Nucleus accumbens (tissue), 56 donors: ENCODE measurements around the gene EMID1.
A peak's percentile ranks its signal among the peaks of the same experiment; 100 is the strongest.

Source experiments
- DNase-seq, 56 donors: peaks; one replicate each; lab custom pipeline; 2025; lab: John Stamatoyannopoulos, UW

The EMID1 gene

DNA sequence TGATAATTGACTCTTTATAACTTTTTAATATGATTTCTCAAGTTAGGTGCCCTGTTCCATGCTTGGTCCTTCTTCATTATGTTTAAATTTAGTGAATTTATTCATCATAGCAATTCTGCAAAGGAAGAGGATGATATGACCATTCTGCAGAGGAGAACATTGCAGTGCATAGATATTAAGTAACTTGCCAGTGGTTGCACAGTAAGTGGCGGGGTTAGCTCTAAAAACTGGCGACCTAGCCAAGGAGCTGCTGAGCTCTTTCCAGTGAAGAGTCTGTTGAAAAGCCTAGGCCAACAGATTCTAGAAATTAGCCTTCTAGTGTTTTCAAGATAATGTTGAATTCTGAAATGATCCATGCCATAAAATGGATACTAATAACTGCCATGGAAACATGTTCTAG, 66.9 kb downstream of the EMID1 start:
- peak in 1 of 56 donors; percentile 7 for DNase-seq

DNA sequence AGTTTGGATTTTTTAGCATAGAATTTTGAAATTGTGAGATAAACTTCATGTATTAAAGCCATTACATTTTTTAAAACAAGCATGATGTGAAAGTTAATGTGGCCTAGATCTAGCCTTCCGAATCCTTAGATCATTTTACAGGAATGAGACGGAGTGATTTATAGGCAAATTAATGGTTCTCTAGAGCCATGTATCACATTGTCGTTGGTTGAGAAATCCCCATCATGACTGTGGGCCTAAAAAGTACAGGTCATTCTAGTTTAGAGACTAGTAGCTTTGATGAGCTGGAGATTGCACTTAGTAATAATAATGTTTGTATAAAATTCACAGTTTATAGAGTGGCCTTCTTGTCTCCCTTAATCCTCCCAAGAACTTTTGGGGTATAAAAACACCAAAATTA, 69.5 kb downstream of the EMID1 start:
- DNase-seq = no peak

DNA sequence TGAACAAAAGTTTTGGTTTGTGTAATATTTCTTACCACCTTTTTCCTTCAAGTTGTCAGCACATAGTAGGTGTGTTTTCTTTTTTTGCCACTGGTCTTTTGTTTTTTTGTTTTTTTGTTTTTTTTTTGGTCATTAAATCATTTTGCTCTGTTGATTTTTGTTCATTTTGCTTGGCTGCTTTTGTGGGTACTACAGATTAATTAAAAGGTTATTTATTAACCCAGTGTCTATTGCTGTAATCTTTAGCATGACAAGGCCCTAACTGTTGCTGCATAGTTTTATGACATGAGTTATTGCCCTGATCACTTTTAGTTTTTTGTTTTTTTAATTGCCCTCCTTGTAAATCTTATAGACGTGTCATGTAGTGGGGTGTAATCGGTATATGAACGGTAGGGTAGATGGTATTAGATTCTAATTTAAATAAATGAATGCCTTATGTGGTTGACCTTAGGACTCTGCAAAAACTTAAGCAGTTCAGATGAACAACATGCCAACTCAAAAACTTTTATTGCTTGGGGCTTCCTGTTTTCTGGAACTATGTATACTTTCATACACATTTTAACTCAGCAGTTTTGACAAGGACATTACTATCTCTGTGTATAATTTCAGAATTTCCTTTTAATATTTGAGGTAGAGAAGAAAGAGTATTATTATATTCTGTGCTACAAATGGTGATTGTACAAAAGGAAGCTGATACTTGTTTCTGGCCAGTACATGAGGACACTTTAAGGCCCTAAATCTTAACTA, 70.3 kb downstream of the EMID1 start:
- DNase-seq = no peak

DNA sequence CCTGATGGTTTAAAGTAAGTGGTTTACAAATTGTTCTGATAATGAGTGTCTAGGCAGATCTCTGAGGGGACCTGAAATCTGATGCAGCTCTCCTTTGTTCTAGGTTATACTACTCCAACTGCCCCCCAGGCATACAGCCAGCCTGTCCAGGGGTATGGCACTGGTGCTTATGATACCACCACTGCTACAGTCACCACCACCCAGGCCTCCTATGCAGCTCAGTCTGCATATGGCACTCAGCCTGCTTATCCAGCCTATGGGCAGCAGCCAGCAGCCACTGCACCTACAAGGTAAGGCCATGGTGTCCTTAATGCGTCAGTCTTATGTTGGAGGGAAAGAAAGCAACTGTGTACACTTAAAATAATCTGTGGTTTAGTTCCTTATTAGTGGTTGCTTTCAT, 72.2 kb downstream of the EMID1 start:
- no peak for DNase-seq

DNA sequence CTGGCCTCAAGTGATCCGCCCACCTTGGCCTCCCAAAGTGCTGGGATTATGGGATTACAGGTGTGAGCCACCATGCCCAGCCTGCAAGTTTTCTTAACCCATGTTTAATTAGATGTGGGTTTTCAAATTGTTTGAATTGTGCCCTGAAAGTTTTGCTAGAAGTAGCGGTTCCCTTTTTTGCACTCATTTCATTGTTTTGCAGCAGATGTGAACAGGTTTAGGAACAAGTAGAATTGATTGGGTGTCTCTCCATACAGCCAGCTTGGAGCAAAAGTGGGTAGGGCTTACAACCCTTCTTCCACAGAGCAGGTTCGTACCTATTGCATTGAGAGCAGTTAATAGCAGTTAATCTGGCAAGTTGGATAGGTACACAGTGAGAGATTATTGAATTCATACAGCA, 78.5 kb downstream of the EMID1 start:
- no peak for DNase-seq

DNA sequence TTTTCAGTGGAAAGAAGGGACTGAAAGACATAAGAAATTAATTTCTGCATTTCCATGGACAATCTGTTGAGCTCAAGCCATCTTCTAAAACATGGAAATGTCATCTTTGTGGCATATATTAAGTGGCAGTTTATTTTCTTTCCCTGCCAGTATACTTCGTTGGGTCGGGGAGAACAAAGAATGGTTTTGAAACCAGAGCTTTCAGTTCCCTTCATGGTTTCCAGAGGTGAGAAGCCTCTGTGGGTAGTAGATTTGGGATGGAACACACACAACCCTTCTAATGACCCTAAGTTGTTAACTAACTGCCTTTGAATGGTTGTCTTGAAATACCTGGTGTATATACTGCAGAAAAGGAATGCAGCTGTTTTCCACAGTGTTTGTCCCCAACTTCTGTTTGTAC, 83.1 kb downstream of the EMID1 start:
- no peak for DNase-seq

DNA sequence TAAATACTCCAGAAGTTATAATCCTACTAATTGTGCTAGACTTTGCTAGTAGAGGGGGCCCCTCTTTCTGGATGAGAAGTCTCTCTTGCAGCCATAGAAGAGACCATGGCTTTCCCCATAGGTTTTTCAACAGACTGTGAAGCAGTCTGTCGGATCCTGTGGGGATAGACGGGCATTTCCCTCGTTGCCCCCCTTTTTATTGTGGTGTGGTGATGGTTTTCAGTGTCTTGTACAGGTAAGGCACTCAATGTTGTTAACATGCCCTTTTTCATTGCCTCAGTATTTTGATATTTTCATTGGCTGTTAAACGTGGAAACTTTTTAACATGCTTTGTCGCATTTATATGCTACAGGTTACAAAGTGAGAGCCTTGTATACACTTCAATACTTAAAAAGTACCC, 84.4 kb downstream of the EMID1 start:
- DNase-seq = no peak

DNA sequence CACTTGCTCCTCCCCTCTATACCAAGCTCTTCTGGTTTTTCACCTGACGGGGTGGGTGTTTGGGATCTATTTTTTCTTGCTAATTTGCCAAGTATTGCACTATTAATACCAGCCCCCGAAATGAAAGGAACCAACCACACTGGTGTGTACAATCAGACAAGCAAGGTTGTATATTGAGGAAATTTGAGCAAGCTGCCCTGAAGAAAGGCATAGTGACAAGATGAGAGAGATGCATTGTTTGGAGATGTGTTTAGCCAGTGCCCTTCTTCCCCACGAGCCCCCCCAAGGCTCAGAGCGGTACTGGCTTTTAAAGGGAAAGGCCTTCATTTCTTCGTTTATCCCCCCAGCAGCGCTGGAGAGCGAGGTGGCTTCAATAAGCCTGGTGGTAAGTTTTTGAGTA, 85.5 kb downstream of the EMID1 start:
- DNase-seq = peak in 1 of 56 donors; percentile 36

DNA sequence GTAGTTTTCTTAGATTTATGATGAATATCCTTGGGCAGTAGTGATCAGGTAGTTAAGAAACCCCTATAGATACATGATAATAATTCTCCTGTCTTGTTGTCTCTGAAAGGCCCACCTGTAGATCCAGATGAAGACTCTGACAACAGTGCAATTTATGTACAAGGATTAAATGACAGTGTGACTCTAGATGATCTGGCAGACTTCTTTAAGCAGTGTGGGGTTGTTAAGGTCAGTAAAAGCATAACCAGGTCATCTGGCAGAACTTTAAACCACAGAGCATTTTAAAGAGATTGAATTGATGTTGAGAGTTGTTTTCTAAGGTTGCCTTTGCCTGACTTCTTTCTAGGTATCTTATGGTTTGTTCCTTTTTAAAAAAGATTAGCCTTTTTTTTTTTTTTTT, 86.7 kb downstream of the EMID1 start:
- DNase-seq = no peak

DNA sequence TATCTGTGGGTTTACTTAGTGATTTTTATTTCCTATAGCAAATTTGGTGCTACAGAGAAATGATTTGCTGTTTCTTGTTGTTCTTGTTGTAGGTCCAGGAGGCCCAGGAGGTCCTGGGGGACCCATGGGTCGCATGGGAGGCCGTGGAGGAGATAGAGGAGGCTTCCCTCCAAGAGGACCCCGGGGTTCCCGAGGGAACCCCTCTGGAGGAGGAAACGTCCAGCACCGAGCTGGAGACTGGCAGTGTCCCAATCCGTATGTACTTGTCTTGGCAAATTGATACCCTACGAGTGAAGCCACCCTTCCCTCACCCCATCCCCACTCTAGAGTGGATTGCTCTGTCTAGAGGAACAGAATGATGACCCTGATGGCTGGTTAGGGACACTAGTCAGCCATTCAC, 92.9 kb downstream of the EMID1 start:
- no peak for DNase-seq

DNA sequence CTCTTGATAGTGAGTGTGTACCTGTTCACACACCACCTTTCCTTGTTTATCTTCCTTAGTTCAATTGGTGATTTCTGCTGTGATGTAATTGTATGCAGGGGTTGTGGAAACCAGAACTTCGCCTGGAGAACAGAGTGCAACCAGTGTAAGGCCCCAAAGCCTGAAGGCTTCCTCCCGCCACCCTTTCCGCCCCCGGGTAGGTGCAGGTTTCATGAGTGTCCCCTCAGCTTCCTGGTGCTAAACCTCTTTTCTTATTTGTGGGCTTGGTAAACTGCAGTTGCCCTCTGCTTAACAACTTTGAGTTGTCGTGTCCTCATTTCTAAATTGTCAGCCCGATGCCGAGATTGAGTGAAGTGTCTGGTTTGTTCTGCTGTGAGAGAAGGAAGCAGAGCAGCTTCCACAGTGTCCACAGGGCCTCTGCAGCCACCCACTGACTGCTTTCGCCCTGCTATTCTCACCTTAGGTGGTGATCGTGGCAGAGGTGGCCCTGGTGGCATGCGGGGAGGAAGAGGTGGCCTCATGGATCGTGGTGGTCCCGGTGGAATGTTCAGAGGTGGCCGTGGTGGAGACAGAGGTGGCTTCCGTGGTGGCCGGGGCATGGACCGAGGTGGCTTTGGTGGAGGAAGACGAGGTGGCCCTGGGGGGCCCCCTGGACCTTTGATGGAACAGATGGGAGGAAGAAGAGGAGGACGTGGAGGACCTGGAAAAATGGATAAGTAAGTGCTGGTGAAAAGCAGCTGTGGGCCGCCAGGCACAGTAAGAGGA, 93.6 kb downstream of the EMID1 start:
- DNase-seq = no peak

DNA sequence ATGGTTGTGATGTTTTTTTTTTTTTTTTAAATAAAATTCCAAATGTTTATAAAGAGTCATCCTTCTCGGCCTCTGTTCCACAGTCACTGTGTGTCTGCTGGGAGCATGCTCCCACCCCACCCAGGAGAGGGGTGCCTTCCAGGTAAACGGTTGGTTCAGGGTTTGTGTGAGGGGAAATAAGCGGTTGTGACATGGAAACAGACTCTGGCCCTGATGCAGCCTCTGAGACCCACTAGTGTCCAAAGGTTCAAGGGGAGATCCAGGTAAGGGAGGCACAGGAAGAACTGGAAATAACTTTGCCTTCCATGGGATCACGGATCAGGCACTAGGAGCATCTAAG, 94.7 kb downstream of the EMID1 start:
- DNase-seq = no peak

DNA sequence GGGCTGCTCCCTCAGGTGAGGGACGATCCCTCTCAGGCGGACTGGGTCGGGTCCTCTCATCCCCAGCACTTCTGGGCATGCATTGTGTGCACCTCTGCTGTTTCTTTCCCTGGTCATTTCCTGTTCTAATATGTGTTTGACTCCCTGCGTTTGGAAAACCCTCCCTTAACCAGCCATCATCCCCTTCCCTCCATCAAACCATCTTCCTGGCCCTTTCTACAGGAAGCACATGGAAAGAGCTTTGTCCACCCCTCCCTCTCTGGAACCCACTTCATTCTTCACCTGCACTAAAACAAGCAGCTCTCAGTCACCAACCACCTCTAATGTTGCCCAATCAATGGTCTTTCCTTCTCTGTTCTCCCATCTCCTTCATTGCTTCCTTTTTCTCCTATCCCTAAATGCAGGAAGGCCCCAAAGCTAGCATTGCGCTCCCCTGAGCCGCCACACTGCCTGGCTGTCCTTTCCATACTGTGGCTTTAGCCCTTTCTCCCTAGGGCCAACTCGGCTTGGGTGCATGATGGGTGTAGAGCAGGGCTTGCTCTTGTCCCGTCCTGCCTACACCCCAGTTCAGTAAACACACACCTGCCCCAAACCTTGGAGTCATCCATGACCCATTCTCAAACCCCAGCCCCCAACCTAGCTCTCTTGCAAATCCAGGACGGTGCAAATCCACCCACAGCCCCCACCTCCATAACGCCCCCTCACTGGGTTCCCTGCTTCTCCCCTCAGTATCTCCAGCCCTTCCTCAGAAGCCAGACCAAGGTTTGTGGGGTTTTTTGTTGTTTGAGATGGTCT, 95.3 kb downstream of the EMID1 start:
- no peak for DNase-seq

DNA sequence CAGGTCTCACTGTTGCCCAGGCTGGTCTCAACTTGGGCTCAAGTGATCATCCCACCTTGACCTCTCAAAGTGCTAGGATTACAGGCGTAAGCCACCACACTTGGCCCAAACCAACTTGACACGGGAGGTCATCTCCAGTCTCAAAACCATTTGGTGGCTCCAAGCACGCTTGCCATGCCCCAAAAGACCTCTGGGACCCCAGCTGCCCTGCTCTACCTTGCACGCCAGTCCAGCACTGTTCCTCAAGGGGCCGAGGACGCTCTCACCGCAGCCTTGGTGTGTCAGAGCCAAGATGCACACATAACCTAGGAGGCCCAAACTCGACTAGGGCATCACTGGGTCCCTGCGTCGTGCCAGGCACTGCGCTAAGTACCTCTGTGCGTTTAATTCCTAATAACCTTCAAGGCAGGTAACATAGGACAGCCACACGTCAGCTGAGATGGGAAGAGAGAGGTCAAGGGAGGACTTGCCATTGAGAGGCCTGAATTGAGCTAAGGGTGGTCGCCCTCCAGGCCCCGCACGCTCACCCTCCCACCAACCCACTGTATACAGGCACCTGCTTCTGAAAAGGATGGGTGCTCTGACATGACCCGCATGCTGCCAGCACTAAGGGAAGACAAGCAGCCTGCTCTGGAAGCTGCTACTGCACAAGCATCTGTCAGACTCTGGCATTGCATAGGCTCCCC, 96.2 kb downstream of the EMID1 start:
- no peak for DNase-seq

DNA sequence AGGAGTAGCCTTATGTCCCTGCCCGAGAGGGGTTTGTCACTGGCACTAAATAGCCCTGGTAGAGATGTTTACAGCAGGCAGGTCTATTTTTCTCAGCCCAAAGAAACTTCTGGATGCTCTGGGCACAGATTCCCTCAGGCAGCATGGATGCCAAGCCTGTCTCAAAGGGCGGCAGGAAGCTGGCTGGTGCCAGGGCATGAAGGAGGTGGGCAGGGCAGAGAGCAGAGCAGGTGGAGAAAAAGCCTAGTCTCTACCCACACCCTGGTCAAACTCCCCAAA, 96.6 kb downstream of the EMID1 start:
- peak in 7 of 56 donors; percentile 30 to 45 (median 34) for DNase-seq

DNA sequence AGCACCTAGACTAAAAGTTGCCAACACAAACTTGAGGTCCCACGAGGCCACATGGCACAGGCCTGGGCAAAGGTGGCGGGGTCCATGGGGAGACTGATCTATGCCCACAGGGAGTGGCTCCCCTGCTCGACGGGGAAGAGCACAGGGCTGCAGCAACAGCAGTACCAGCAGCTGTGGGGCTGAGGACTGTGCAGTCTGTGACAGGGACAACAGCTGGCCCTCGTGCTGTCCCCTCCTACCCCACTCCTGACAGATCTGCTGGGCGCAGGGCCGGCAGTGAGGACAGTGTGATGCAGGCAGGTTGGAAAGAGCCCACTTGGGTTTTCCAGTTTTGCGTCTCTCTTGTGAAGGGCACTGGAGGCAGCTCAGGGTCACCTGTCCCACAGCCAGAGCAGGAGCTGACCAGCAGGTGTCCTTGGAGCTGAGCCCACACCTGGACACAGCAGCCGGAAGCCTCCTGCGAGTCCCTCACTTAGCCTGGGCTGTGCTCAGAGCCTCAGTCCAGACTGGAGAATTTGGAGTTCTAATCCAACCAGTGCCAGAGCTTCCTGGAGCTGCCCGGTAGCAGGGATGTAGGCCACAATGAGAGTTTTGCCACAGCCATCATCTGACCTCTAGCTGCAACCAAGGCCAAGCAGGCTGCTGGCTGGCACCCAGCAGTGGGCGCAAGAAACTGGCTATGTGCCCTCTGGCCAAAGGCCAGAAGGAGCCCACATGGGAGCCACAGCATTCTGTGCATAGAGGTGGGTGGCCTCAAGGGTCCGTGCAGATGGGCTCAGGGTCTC, 97.2 kb downstream of the EMID1 start:
- peak in 8 of 56 donors; percentile 28 to 61 (median 44) for DNase-seq

DNA sequence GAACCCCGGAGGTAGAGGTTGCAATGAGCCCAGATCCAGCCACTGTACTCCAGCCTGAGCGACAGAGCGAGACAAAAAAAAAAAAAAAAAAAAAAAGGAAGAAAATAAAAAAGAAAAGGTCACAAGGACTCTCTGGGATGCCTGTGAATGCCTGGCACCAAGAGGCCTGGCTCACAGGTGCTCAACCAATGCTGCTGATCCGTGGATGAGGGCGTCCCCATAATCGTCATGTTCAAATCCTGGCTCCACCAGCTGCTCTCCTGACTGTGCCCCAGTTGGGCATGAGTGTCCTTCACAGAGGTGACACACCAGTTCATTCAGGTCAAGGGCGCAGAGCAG, 100.1 kb downstream of the EMID1 start:
- no peak for DNase-seq

DNA sequence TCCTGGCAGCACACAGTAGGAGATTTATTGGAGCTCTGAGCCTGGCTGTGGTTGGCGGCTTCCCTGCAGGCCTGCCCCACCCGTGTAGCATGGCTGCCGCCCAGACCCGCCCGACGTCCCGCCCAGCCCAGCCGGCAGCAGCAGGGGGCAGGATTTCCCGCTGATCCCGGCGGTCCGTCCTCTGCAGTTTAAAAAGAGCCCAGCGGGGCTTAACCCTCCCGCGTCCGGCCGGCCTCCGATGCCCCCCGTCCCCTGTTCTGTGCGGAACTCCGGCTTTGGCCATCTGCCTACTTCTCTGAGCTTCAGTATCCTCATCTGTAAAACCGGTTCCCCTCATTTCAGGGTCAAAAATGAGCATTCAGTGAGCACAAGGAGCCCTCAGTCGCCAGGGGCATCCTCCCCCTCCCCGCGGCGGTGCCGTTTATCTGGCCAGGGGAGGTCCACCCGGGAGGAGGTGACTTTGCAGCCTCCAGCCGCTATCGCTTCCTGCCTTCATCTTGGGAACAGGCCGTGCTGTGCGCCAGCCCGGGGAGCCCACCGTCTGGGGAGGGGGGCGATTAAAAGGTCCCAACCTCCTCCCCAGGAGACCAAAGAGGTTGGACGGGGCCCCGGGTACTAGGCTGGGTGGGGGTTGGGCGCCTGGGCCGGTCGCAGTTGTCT, 100.6 kb downstream of the EMID1 start, which contains the start of gene GAS2L1:
Gene GAS2L1, plus strand, starts transcription at position 476 of the 660 bp plus-strand sequence. CDS start 1,456 bp downstream, outside the sequence.
- DNase-seq = peak in 46 of 56 donors; percentile 30 to 83 (median 58)

DNA sequence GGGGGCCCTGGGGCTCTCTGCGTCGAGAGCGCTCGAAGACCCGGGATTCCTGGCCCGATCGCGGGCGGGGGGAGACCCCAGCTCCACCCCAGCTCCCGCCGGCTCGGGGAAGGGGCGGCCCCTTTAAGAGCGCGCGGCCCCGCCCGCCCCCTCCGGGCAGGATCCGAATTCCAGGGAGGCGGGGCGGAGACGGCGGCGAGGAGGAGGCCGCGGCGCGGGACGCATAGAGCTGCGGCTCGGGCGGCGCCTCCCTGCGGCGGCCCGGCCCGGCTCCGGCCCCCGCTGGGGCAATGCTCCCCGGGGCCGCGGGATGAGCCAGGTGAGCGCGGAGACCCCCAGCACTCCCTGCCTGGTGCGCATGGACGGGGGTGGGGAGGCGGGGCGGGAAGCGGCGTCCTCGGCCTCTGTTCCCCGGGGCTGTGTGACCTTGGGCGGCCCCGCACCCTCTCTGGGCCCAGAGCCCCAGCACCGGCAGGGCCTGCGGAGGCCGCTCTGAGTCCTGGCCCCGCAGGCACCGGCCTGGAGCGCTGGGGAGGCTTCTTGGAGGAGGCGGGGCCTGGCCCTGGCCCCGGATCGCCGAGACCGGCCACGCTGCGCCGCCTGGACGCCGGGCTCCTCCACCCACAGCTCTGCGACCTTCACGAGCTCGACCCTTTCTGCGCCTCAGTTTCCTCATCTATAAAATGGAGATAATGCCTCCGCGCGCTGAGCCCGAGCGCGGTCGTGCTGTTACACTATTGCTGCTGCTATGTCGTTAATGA, 101.3 kb downstream of the EMID1 start:
- peak in 44 of 56 donors; percentile 23 to 83 (median 52) for DNase-seq
